ENCODE data around the gene CARMIL1.

DNA sequence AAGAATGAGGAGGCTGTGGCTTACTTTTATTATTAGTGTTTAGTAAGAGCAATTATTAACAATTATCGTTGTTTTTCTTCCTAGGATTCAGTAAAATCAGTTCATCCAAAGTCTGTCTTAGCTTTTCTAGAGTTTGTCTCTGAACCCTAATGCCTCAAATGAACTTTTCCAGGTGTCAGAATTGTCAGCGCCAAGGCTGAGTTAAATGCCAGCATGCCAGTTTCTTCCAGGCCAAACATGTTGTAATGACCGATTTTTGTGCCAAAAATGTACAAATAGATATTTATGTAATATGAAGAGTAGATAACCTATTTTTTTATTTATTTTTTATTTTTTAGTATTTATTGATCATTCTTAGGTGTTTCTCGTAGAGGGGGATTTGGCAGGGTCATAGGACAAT, 306.1 kb downstream of the CARMIL1 start:
- TF ChIP-seq ARNTL (CRISPR knock-in tag; IDR thresholded peaks at IDR 0.05; ENCODE audit: borderline replicate concordance, low read depth) (no peak), RARB (CRISPR knock-in tag; IDR thresholded peaks at IDR 0.05) (no peak), ESRRG (CRISPR knock-in tag; IDR thresholded peaks at IDR 0.05) (no peak), ZFP3 (CRISPR knock-in tag; IDR thresholded peaks at IDR 0.05) (no peak), ZFP30 (CRISPR knock-in tag; IDR thresholded peaks at IDR 0.05) (no peak), ISL1 (CRISPR knock-in tag; IDR thresholded peaks at IDR 0.05) (no peak), SNAI2 (CRISPR knock-in tag; IDR thresholded peaks at IDR 0.05) (no peak), ZNF565 (CRISPR knock-in tag; conservative IDR thresholded peaks at IDR 0.05; ENCODE audit: low read depth) (no peak), OSR1 (CRISPR knock-in tag; IDR thresholded peaks at IDR 0.05) (no peak), TCF4 (CRISPR knock-in tag; IDR thresholded peaks at IDR 0.05; ENCODE audit: borderline replicate concordance) (no peak), ZNF8 (CRISPR knock-in tag; IDR thresholded peaks at IDR 0.05) (no peak)
- TF ChIP-seq, protein P1, sequence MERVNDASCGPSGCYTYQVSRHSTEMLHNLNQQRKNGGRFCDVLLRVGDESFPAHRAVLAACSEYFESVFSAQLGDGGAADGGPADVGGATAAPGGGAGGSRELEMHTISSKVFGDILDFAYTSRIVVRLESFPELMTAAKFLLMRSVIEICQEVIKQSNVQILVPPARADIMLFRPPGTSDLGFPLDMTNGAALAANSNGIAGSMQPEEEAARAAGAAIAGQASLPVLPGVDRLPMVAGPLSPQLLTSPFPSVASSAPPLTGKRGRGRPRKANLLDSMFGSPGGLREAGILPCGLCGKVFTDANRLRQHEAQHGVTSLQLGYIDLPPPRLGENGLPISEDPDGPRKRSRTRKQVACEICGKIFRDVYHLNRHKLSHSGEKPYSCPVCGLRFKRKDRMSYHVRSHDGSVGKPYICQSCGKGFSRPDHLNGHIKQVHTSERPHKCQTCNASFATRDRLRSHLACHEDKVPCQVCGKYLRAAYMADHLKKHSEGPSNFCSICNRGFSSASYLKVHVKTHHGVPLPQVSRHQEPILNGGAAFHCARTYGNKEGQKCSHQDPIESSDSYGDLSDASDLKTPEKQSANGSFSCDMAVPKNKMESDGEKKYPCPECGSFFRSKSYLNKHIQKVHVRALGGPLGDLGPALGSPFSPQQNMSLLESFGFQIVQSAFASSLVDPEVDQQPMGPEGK (CRISPR knock-in tag; IDR thresholded peaks at IDR 0.05; ENCODE audit: borderline replicate concordance): no peak
- TF ChIP-seq, protein P2, sequence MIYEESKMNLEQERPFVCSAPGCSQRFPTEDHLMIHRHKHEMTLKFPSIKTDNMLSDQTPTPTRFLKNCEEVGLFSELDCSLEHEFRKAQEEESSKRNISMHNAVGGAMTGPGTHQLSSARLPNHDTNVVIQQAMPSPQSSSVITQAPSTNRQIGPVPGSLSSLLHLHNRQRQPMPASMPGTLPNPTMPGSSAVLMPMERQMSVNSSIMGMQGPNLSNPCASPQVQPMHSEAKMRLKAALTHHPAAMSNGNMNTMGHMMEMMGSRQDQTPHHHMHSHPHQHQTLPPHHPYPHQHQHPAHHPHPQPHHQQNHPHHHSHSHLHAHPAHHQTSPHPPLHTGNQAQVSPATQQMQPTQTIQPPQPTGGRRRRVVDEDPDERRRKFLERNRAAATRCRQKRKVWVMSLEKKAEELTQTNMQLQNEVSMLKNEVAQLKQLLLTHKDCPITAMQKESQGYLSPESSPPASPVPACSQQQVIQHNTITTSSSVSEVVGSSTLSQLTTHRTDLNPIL (CRISPR knock-in tag; IDR thresholded peaks at IDR 0.05; ENCODE audit: low read depth): no peak
- TF ChIP-seq, protein P3, sequence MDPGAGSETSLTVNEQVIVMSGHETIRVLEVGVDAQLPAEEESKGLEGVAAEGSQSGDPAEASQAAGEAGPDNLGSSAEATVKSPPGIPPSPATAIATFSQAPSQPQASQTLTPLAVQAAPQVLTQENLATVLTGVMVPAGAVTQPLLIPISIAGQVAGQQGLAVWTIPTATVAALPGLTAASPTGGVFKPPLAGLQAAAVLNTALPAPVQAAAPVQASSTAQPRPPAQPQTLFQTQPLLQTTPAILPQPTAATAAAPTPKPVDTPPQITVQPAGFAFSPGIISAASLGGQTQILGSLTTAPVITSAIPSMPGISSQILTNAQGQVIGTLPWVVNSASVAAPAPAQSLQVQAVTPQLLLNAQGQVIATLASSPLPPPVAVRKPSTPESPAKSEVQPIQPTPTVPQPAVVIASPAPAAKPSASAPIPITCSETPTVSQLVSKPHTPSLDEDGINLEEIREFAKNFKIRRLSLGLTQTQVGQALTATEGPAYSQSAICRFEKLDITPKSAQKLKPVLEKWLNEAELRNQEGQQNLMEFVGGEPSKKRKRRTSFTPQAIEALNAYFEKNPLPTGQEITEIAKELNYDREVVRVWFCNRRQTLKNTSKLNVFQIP (CRISPR knock-in tag; IDR thresholded peaks at IDR 0.05; ENCODE audit: borderline replicate concordance, low read depth): no peak
